A549 (cell line): ENCODE data around the gene SP6.

ENCODE experiments used
- CBX2 ChIP-seq: fragments of 200-600 bp; sonication (generic); IDR thresholded peaks from 2 replicates; pipeline ENCODE4 v1.6.1; 2016; ENCODE audit warnings: low read depth, mild to moderate bottlenecking, borderline replicate concordance
- CEBPB ChIP-seq, 2 experiments: fragments of >200 bp in 1 of 2; sonication (Bioruptor Twin) in 1 of 2; formaldehyde crosslinking in 1 of 2; IDR thresholded peaks; 2 replicates each; pipeline ENCODE4 v1.6.1; 2012 to 2016
- CHD2 ChIP-seq: fragments of 150-350 bp; IDR thresholded peaks from 2 replicates; pipeline ENCODE4 v1.6.1; 2014; ENCODE audit warnings: low read length; ENCODE audit not compliant: partially characterized antibody
- CTCF ChIP-seq: fragments of >200 bp; sonication (Bioruptor Twin); formaldehyde crosslinking; IDR thresholded peaks from 3 replicates; pipeline ENCODE4 v1.5.1; 2016
- HDAC2 ChIP-seq: fragments of 200-600 bp; sonication (generic); IDR thresholded peaks from 2 replicates; pipeline ENCODE4 v1.6.1; 2016
- MAZ ChIP-seq: fragments of 150-350 bp; IDR thresholded peaks from 2 replicates; pipeline ENCODE4 v1.6.1; 2014; ENCODE audit warnings: antibody characterized with exemption, low read depth, low read length, borderline replicate concordance
- POLR2A ChIP-seq: IDR thresholded peaks from 2 replicates; pipeline ENCODE4 v1.6.1; 2012; ENCODE audit warnings: mild to moderate bottlenecking, low read length
- RAD21 ChIP-seq, 2 experiments: fragments of >200 bp in 1 of 2; sonication (Bioruptor Twin) in 1 of 2; formaldehyde crosslinking in 1 of 2; IDR thresholded peaks in 1 of 2; conservative IDR thresholded peaks in 1 of 2; 2 replicates in 1 of 2; 3 replicates in 1 of 2; pipeline ENCODE4 v1.6.1; 2012 to 2018; ENCODE audit warnings: inconsistent platforms in 1 of 2
- RARB ChIP-seq: fragments of 250-450 bp; sonication (Bioruptor Pico); IDR thresholded peaks from 2 replicates; pipeline ENCODE4 v1.8.0; 2021; ENCODE audit warnings: mild to moderate bottlenecking, moderate library complexity
- REST ChIP-seq: fragments of 200-600 bp; sonication (generic); IDR thresholded peaks from 2 replicates; pipeline ENCODE4 v1.6.1; 2016; ENCODE audit warnings: antibody characterized with exemption, mild to moderate bottlenecking, moderate library complexity
- RFX5 ChIP-seq: fragments of 450-650 bp; IDR thresholded peaks from 2 replicates; pipeline ENCODE4 v1.7.1; 2014; ENCODE audit warnings: antibody characterized with exemption, mild to moderate bottlenecking, moderate library complexity
- USF2 ChIP-seq: fragments of 450-650 bp; IDR thresholded peaks from 2 replicates; pipeline ENCODE4 v1.6.1; 2014; ENCODE audit warnings: antibody characterized with exemption

- TF ChIP-seq USF2 (no peak), CTCF (no peak), CEBPB (IDR thresholded peaks at IDR 0.05) (no peak), POLR2A (no peak), MAZ (no peak), RFX5 (no peak), REST (no peak), CBX2 (no peak), RARB (CRISPR knock-in tag) (no peak), RAD21 (conservative IDR thresholded peaks at IDR 0.05 in 1 of 2, IDR thresholded peaks at IDR 0.05 in 1 of 2) (no peak), CHD2 (no peak), HDAC2 (no peak)
Observed at GRCh38 chr17:47845716-47846075, 5.3 kb downstream of the SP6 start.
